IMR-90 (cell line): ENCODE results near the gene MED12L.

ENCODE experiments used
- CEBPB ChIP-seq: IDR thresholded peaks from 2 replicates; pipeline ENCODE4 v1.6.1; 2012; ENCODE audit warnings: low read depth, low read length, improper control_type of control experiment
- CTCF ChIP-seq: conservative IDR thresholded peaks from 2 replicates; pipeline ENCODE4 v1.5.1; 2012; ENCODE audit warnings: mild to moderate bottlenecking, low read depth, low read length, improper control_type of control experiment

DNA sequence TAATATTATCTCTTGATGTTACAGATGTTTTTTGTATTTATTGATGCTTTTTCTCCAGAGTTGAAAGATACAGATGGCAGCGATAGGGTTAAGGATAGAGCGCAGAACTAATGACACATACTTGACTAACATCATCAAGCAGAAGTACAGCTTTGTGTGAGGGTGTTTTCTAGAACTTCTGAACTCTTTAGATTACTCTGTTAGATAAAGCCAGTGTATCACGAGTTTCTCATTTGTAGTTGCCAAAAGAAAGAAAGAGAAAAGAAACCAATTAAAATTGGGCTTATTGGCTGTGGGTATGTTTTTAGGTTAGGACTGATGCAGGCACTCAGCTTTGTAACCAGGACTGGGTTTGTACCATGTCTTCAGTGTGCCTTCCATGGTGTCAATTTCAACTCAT is 124.2 kb downstream of the MED12L start:
- TF ChIP-seq CEBPB: no peak
- TF ChIP-seq CTCF: no peak
